ENCODE results near the gene HTR5A. TPM values are rescaled to one million over a fixed set of nuclear protein-coding genes. Genes with fewer than 3 reads are reported as not detected.

The HTR5A gene
- polyA plus RNA-seq, 1 of the 3 experiments (the other 2 are of a cell fraction): not detected

GRCh38 chr7:155136619-155137243 is 66.6 kb downstream of the HTR5A start:
- Histone ChIP-seq H3K4me2 (no peak overlapping the region), H3K27ac (ENCODE audit: low read depth in 2 of 2, low read length in 1 of 2) (no peak overlapping the region), H4K20me1 (ENCODE audit: insufficient read depth) (no peaks in the 10 kb centered on the region), H3K4me1 (ENCODE audit: control insufficient read depth in 1 of 2, insufficient read depth in 2 of 2, low read depth in 1 of 2, low read length in 1 of 2) (no peaks in the 10 kb centered on the region), H3K27me3 (ENCODE audit: insufficient read depth) (peaks cover 3% of the 10 kb centered on the region; the same call in 1 of the 2 replicates), H3K9me2 (no peaks in the 10 kb centered on the region), H3K4me3 (ENCODE audit: low read depth in 2 of 2, low read length in 1 of 2) (no peak overlapping the region), H3K79me2 (ENCODE audit: insufficient read depth) (no peaks in the 10 kb centered on the region), H2AFZ (ENCODE audit: low read depth) (no peak overlapping the region), H3K9ac (no peak overlapping the region), H3K36me3 (replicated peaks in 1 of 2; ENCODE audit: control insufficient read depth in 1 of 2, insufficient read depth in 2 of 2, low read length in 1 of 2) (no peaks in the 10 kb centered on the region), H3F3A (replicated peaks; ENCODE audit: insufficient read depth) (no peaks in the 10 kb centered on the region), H3K9me3 (no peaks in the 10 kb centered on the region)
- TF ChIP-seq, protein P1, sequence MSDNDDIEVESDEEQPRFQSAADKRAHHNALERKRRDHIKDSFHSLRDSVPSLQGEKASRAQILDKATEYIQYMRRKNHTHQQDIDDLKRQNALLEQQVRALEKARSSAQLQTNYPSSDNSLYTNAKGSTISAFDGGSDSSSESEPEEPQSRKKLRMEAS (IDR thresholded peaks at IDR 0.05; ENCODE audit: low read depth): no peak
- no peak for TF ChIP-seq IRF3 (IDR thresholded peaks at IDR 0.05; ENCODE audit: low read depth, low read length)
- DNase-seq: no peak
- 5% methylated on average over 4 of the region's 4 CpGs for WGBS (ENCODE audit: low lambda C conversion rate)
- ChIA-PET POLR2A (no interaction called here), CTCF (interaction anchor here (1.0 kb wide), 1 partner anchor 208 kb away, joined by 4 read pairs; no protein-coding TSS in a partner anchor)

Small RNAs within 50 kb of the gene (small RNA-seq; reads per million reads assigned to genes)
- gene AC092628.1: 0 reads per million in 7 experiments

Other genes with a start within 250 kb of the HTR5A start
- gene PAXIP1, start 67.2 kb upstream of the HTR5A start, polyA plus RNA-seq (2012; rRNA removed): 9.2 and 9.3 TPM in 2 replicates
- gene INSIG1, start 227.6 kb downstream of the HTR5A start, polyA plus RNA-seq (2012; rRNA removed): 6.4 and 6.6 TPM in 2 replicates

Measured in SK-N-SH (cell line).